CD14-positive monocyte (primary cell): Measurements from ENCODE around the gene STX4. TPM values are rescaled to one million over a fixed set of nuclear protein-coding genes. Genes with fewer than 3 reads are reported as not detected.

Experiments used
- DNase-seq, 3 donors: peaks; one replicate each; pipeline ENCODE4 v3.0.0-alpha.2; 2011 to 2022
- H2AFZ ChIP-seq: 2 replicates; pipeline ENCODE4 v1.6.0; 2012; ENCODE audit warnings: mild to moderate bottlenecking, low read depth, low read length, inconsistent platforms; ENCODE audit not compliant: insufficient read depth, poor library complexity, severe bottlenecking
- H3K27ac ChIP-seq, 2 donors: 1 replicate in 1 of 2; 2 replicates in 1 of 2; pipeline ENCODE4 v1.5.1; 2012 to 2013; ENCODE audit warnings: low read length in 2 of 2, control low read depth in 1 of 2, inconsistent platforms in 1 of 2, low read depth in 1 of 2, mild to moderate bottlenecking in 1 of 2
- H3K27me3 ChIP-seq, 2 donors: one replicate each; pipeline versions ENCODE4 v1.6.0 to v1.6.1; 2011 to 2013; ENCODE audit warnings: low read length in 2 of 2; ENCODE audit not compliant: control insufficient read depth in 2 of 2, insufficient read depth in 2 of 2
- H3K36me3 ChIP-seq, 2 donors: replicated peaks in 1 of 2; 1 replicate in 1 of 2; 2 replicates in 1 of 2; pipeline versions ENCODE4 v1.5.1 to v1.6.1; 2012 to 2013; ENCODE audit warnings: low read length in 2 of 2, control low read depth in 1 of 2, inconsistent platforms in 1 of 2, mild to moderate bottlenecking in 1 of 2; ENCODE audit not compliant: insufficient read depth in 2 of 2, control insufficient read depth in 1 of 2
- H3K4me1 ChIP-seq, 2 donors: 1 replicate in 1 of 2; 2 replicates in 1 of 2; pipeline versions ENCODE4 v1.5.1 to v1.6.1; 2012 to 2013; ENCODE audit warnings: low read length in 2 of 2, control low read depth in 1 of 2, inconsistent platforms in 1 of 2, mild to moderate bottlenecking in 1 of 2, moderate library complexity in 1 of 2; ENCODE audit not compliant: insufficient read depth in 2 of 2, control insufficient read depth in 1 of 2
- H3K4me2 ChIP-seq: replicated peaks from 2 replicates; pipeline ENCODE3; 2012; ENCODE audit warnings: low read length, moderate library complexity, mild to moderate bottlenecking; ENCODE audit not compliant: poor library complexity, severe bottlenecking; ENCODE audit errors: extremely low read depth
- H3K4me3 ChIP-seq, 3 experiments: fragments of 200-600 bp in 1 of 3; sonication (generic) in 1 of 3; replicated peaks in 1 of 3; 1 replicate in 2 of 3; 2 replicates in 1 of 3; pipeline ENCODE4 v1.5.1; 2011 to 2013; ENCODE audit warnings: low read length in 3 of 3, mild to moderate bottlenecking in 3 of 3, control low read depth in 2 of 3, low read depth in 2 of 3, inconsistent platforms in 1 of 3, moderate library complexity in 1 of 3
- H3K79me2 ChIP-seq: 2 replicates; pipeline ENCODE4 v1.6.0; 2012; ENCODE audit warnings: mild to moderate bottlenecking, control low read depth, inconsistent platforms, low read length, moderate library complexity; ENCODE audit not compliant: insufficient read depth
- H3K9ac ChIP-seq: 2 replicates; pipeline ENCODE4 v1.6.0; 2017; ENCODE audit warnings: low read length, mild to moderate bottlenecking; ENCODE audit not compliant: insufficient read depth, poor library complexity, severe bottlenecking
- H3K9me3 ChIP-seq, 2 donors: replicated peaks in 1 of 2; 1 replicate in 1 of 2; 2 replicates in 1 of 2; pipeline versions ENCODE4 v1.5.1 to v1.6.1; 2012 to 2013; ENCODE audit warnings: low read length in 2 of 2, control low read depth in 1 of 2; ENCODE audit not compliant: control insufficient read depth in 1 of 2, insufficient read depth in 1 of 2
- H4K20me1 ChIP-seq: 2 replicates; pipeline ENCODE4 v1.6.0; 2012; ENCODE audit warnings: mild to moderate bottlenecking, low read length, control low read depth, moderate library complexity; ENCODE audit not compliant: insufficient read depth
- H3K27ac Mint-ChIP-seq, 7 donors: one replicate each; pipeline ENCODE4 v1.8.0; 2020; ENCODE audit warnings: mild to moderate bottlenecking in 7 of 7, mixed read lengths in 7 of 7, moderate library complexity in 6 of 7, inconsistent platforms in 2 of 7
- H3K27me3 Mint-ChIP-seq, 3 donors: one replicate each; pipeline ENCODE4 v1.8.0; 2021 to 2022; ENCODE audit warnings: low read depth in 3 of 3, mild to moderate bottlenecking in 3 of 3, mixed read lengths in 3 of 3, moderate library complexity in 3 of 3, inconsistent platforms in 1 of 3
- H3K36me3 Mint-ChIP-seq, 2 donors: one replicate each; pipeline ENCODE4 v1.8.0; 2020; ENCODE audit warnings: mixed read lengths in 2 of 2, inconsistent platforms in 1 of 2, mild to moderate bottlenecking in 1 of 2
- H3K4me1 Mint-ChIP-seq: one replicate; pipeline ENCODE4 v1.8.0; 2020; ENCODE audit warnings: mild to moderate bottlenecking, mixed read lengths
- H3K4me3 Mint-ChIP-seq, 2 donors: one replicate each; pipeline ENCODE4 v1.8.0; 2020; ENCODE audit warnings: mild to moderate bottlenecking in 2 of 2, mixed read lengths in 2 of 2, moderate library complexity in 1 of 2
- H3K9me3 Mint-ChIP-seq, 7 donors: one replicate each; pipeline ENCODE4 v1.8.0; 2020 to 2022; ENCODE audit warnings: mixed read lengths in 7 of 7, mild to moderate bottlenecking in 6 of 7, moderate library complexity in 6 of 7, inconsistent platforms in 2 of 7
- WGBS: methylation state at CpG from one replicate; pipeline ENCODE4 v1.1.5; 2013; ENCODE audit warnings: missing lambda C conversion rate; ENCODE audit not compliant: insufficient coverage; 5-methylcytosine and 5-hydroxymethylcytosine counted together
- intact Hi-C, 2 donors: fragments of 100-400 bp; cut with micrococcal nuclease; formaldehyde crosslinking; loops; one replicate each; pipeline versions ENCODE4 v1.15.0 to v1.15.1; 2023
- polyA plus RNA-seq, 3 donors: library from polyadenylated mRNA; depleted of rRNA in 1 of 3; unstranded in 2 of 3; stranded (reverse) in 1 of 3; fragments of 300-500 nt in 2 of 3; fragments of >200 nt in 1 of 3; fragmentation: Illumina TruSeq in 2 of 3; gene quantifications; 1 replicate in 2 of 3; 2 replicates in 1 of 3; pipeline ENCODE4 v1.2.3, GENCODE V29; 2012 to 2021
- TF ChIP-seq, protein P1 (sequence below): fragments of 200-600 bp; IDR thresholded peaks from one replicate; pipeline ENCODE4 v1.8.0; 2022; ENCODE audit warnings: antibody characterized with exemption, mild to moderate bottlenecking

Gene STX4
- polyA plus RNA-seq, 3 donors, result 18.6 to 186 (median 21.8) TPM

GRCh38 chr16:30990105-30990504 lies 43.3 kb upstream of the STX4 start:
- no peaks in the 10 kb centered on the region for H3K9me3 Mint-ChIP-seq
- no peak for DNase-seq
- H3K36me3 ChIP-seq, result no peaks in the 10 kb centered on the region
- H3K27ac ChIP-seq, result no peak overlapping the region
- WGBS, result 87% methylated on average over 6 of the region's 12 CpGs
- no peak overlapping the region for H3K4me3 Mint-ChIP-seq
- TF ChIP-seq, protein P1, sequence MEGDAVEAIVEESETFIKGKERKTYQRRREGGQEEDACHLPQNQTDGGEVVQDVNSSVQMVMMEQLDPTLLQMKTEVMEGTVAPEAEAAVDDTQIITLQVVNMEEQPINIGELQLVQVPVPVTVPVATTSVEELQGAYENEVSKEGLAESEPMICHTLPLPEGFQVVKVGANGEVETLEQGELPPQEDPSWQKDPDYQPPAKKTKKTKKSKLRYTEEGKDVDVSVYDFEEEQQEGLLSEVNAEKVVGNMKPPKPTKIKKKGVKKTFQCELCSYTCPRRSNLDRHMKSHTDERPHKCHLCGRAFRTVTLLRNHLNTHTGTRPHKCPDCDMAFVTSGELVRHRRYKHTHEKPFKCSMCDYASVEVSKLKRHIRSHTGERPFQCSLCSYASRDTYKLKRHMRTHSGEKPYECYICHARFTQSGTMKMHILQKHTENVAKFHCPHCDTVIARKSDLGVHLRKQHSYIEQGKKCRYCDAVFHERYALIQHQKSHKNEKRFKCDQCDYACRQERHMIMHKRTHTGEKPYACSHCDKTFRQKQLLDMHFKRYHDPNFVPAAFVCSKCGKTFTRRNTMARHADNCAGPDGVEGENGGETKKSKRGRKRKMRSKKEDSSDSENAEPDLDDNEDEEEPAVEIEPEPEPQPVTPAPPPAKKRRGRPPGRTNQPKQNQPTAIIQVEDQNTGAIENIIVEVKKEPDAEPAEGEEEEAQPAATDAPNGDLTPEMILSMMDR, result no peak
- intact Hi-C loops, result loop anchor here in 1 of 2 donors (5.0 to 10.0 kb wide), 2 partner anchors 42 to 155 kb away; partner anchors contain the start of gene STX4
- peaks cover 0 to 2% (median 0%) of the 10 kb centered on the region in 3 donors for H3K27me3 Mint-ChIP-seq
- peaks cover 18% of the 10 kb centered on the region for H3K4me1 Mint-ChIP-seq
- H3K4me1 ChIP-seq, result peaks cover 10 to 22% of the 10 kb centered on the region in 2 donors
- H3K36me3 Mint-ChIP-seq, result peaks cover 4 to 6% of the 10 kb centered on the region in 2 donors
- H3K79me2 ChIP-seq, result no peaks in the 10 kb centered on the region
- no peaks in the 10 kb centered on the region for H3K9me3 ChIP-seq
- H3K9ac ChIP-seq, result no peak overlapping the region
- H4K20me1 ChIP-seq, result no peaks in the 10 kb centered on the region
- no peak overlapping the region for H3K27ac Mint-ChIP-seq
- no peak overlapping the region for H2AFZ ChIP-seq
- no peaks in the 10 kb centered on the region for H3K27me3 ChIP-seq
- no peak overlapping the region for H3K4me3 ChIP-seq
- H3K4me2 ChIP-seq, result no peak overlapping the region

DNA sequence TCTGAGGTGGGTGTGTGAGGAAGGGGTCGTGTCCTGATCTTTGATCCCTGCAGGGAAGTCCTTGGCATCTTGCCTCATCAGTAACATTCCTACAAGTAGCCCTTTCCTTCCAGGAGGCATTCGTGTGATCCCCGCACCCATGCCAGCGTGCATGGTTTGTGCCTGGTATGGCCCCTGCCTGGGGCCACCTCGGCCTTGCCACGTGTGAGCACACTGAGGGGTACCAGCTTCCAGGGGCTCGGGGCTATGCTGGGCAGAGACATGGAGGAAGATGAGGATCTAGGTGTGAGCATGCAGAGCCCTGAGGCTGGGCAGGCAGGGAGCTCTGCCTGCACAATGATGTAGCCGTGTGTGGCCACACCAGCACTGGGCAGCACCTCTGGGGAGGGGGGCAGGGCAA lies 42.3 kb upstream of the STX4 start:
- H3K36me3 ChIP-seq, result no peaks in the 10 kb centered on the region
- 83% methylated on average over 7 of the region's 8 CpGs for WGBS
- H3K9ac ChIP-seq, result no peak overlapping the region
- Mint-ChIP-seq H3K27me3 (peaks cover 0 to 2% (median 1%) of the 10 kb centered on the region in 3 donors), H3K27ac (no peak overlapping the region), H3K4me1 (peaks cover 14% of the 10 kb centered on the region), H3K9me3 (no peaks in the 10 kb centered on the region), H3K4me3 (no peak overlapping the region), H3K36me3 (peaks cover 4 to 6% of the 10 kb centered on the region in 2 donors)
- H4K20me1 ChIP-seq, result no peaks in the 10 kb centered on the region
- no peak overlapping the region for H2AFZ ChIP-seq
- TF ChIP-seq, protein P1, result no peak
- H3K27me3 ChIP-seq, result no peaks in the 10 kb centered on the region
- peaks cover 6 to 15% of the 10 kb centered on the region in 2 donors for H3K4me1 ChIP-seq
- H3K79me2 ChIP-seq, result no peaks in the 10 kb centered on the region
- no peaks in the 10 kb centered on the region for H3K9me3 ChIP-seq
- intact Hi-C loops, result loop anchor here in 1 of 2 donors (5.0 to 10.0 kb wide), 2 partner anchors 41 to 154 kb away; partner anchors contain the start of gene STX4
- DNase-seq, result no peak
- no peak overlapping the region for H3K4me2 ChIP-seq
- no peak overlapping the region for H3K27ac ChIP-seq
- no peak overlapping the region for H3K4me3 ChIP-seq
